CD14-positive monocyte (primary cell): Measurements from ENCODE around the gene TNFRSF1A. TPM values are rescaled to one million over a fixed set of nuclear protein-coding genes. Genes with fewer than 3 reads are reported as not detected.

Source experiments
- DNase-seq, 3 donors: peaks; one replicate each; pipeline ENCODE4 v3.0.0-alpha.2; 2011 to 2022
- H2AFZ ChIP-seq: 2 replicates; pipeline ENCODE4 v1.6.0; 2012; ENCODE audit warnings: mild to moderate bottlenecking, low read depth, low read length, inconsistent platforms; ENCODE audit not compliant: insufficient read depth, poor library complexity, severe bottlenecking
- H3K27ac ChIP-seq, 2 donors: 1 replicate in 1 of 2; 2 replicates in 1 of 2; pipeline ENCODE4 v1.5.1; 2012 to 2013; ENCODE audit warnings: low read length in 2 of 2, control low read depth in 1 of 2, inconsistent platforms in 1 of 2, low read depth in 1 of 2, mild to moderate bottlenecking in 1 of 2
- H3K27me3 ChIP-seq, 2 donors: one replicate each; pipeline versions ENCODE4 v1.6.0 to v1.6.1; 2011 to 2013; ENCODE audit warnings: low read length in 2 of 2; ENCODE audit not compliant: control insufficient read depth in 2 of 2, insufficient read depth in 2 of 2
- H3K36me3 ChIP-seq, 2 donors: replicated peaks in 1 of 2; 1 replicate in 1 of 2; 2 replicates in 1 of 2; pipeline versions ENCODE4 v1.5.1 to v1.6.1; 2012 to 2013; ENCODE audit warnings: low read length in 2 of 2, control low read depth in 1 of 2, inconsistent platforms in 1 of 2, mild to moderate bottlenecking in 1 of 2; ENCODE audit not compliant: insufficient read depth in 2 of 2, control insufficient read depth in 1 of 2
- H3K4me1 ChIP-seq, 2 donors: 1 replicate in 1 of 2; 2 replicates in 1 of 2; pipeline versions ENCODE4 v1.5.1 to v1.6.1; 2012 to 2013; ENCODE audit warnings: low read length in 2 of 2, control low read depth in 1 of 2, inconsistent platforms in 1 of 2, mild to moderate bottlenecking in 1 of 2, moderate library complexity in 1 of 2; ENCODE audit not compliant: insufficient read depth in 2 of 2, control insufficient read depth in 1 of 2
- H3K4me2 ChIP-seq: replicated peaks from 2 replicates; pipeline ENCODE3; 2012; ENCODE audit warnings: low read length, moderate library complexity, mild to moderate bottlenecking; ENCODE audit not compliant: poor library complexity, severe bottlenecking; ENCODE audit errors: extremely low read depth
- H3K4me3 ChIP-seq, 3 experiments: fragments of 200-600 bp in 1 of 3; sonication (generic) in 1 of 3; replicated peaks in 1 of 3; 1 replicate in 2 of 3; 2 replicates in 1 of 3; pipeline ENCODE4 v1.5.1; 2011 to 2013; ENCODE audit warnings: low read length in 3 of 3, mild to moderate bottlenecking in 3 of 3, control low read depth in 2 of 3, low read depth in 2 of 3, inconsistent platforms in 1 of 3, moderate library complexity in 1 of 3
- H3K79me2 ChIP-seq: 2 replicates; pipeline ENCODE4 v1.6.0; 2012; ENCODE audit warnings: mild to moderate bottlenecking, control low read depth, inconsistent platforms, low read length, moderate library complexity; ENCODE audit not compliant: insufficient read depth
- H3K9ac ChIP-seq: 2 replicates; pipeline ENCODE4 v1.6.0; 2017; ENCODE audit warnings: low read length, mild to moderate bottlenecking; ENCODE audit not compliant: insufficient read depth, poor library complexity, severe bottlenecking
- H3K9me3 ChIP-seq, 2 donors: replicated peaks in 1 of 2; 1 replicate in 1 of 2; 2 replicates in 1 of 2; pipeline versions ENCODE4 v1.5.1 to v1.6.1; 2012 to 2013; ENCODE audit warnings: low read length in 2 of 2, control low read depth in 1 of 2; ENCODE audit not compliant: control insufficient read depth in 1 of 2, insufficient read depth in 1 of 2
- H4K20me1 ChIP-seq: 2 replicates; pipeline ENCODE4 v1.6.0; 2012; ENCODE audit warnings: mild to moderate bottlenecking, low read length, control low read depth, moderate library complexity; ENCODE audit not compliant: insufficient read depth
- H3K27ac Mint-ChIP-seq, 7 donors: one replicate each; pipeline ENCODE4 v1.8.0; 2020; ENCODE audit warnings: mild to moderate bottlenecking in 7 of 7, mixed read lengths in 7 of 7, moderate library complexity in 6 of 7, inconsistent platforms in 2 of 7
- H3K27me3 Mint-ChIP-seq, 3 donors: one replicate each; pipeline ENCODE4 v1.8.0; 2021 to 2022; ENCODE audit warnings: low read depth in 3 of 3, mild to moderate bottlenecking in 3 of 3, mixed read lengths in 3 of 3, moderate library complexity in 3 of 3, inconsistent platforms in 1 of 3
- H3K36me3 Mint-ChIP-seq, 2 donors: one replicate each; pipeline ENCODE4 v1.8.0; 2020; ENCODE audit warnings: mixed read lengths in 2 of 2, inconsistent platforms in 1 of 2, mild to moderate bottlenecking in 1 of 2
- H3K4me1 Mint-ChIP-seq: one replicate; pipeline ENCODE4 v1.8.0; 2020; ENCODE audit warnings: mild to moderate bottlenecking, mixed read lengths
- H3K4me3 Mint-ChIP-seq, 2 donors: one replicate each; pipeline ENCODE4 v1.8.0; 2020; ENCODE audit warnings: mild to moderate bottlenecking in 2 of 2, mixed read lengths in 2 of 2, moderate library complexity in 1 of 2
- H3K9me3 Mint-ChIP-seq, 7 donors: one replicate each; pipeline ENCODE4 v1.8.0; 2020 to 2022; ENCODE audit warnings: mixed read lengths in 7 of 7, mild to moderate bottlenecking in 6 of 7, moderate library complexity in 6 of 7, inconsistent platforms in 2 of 7
- WGBS: methylation state at CpG from one replicate; pipeline ENCODE4 v1.1.5; 2013; ENCODE audit warnings: missing lambda C conversion rate; ENCODE audit not compliant: insufficient coverage; 5-methylcytosine and 5-hydroxymethylcytosine counted together
- intact Hi-C, 2 donors: fragments of 100-400 bp; cut with micrococcal nuclease; formaldehyde crosslinking; loops; one replicate each; pipeline versions ENCODE4 v1.15.0 to v1.15.1; 2023
- polyA plus RNA-seq, 3 donors: library from polyadenylated mRNA; depleted of rRNA in 1 of 3; unstranded in 2 of 3; stranded (reverse) in 1 of 3; fragments of 300-500 nt in 2 of 3; fragments of >200 nt in 1 of 3; fragmentation: Illumina TruSeq in 2 of 3; gene quantifications; 1 replicate in 2 of 3; 2 replicates in 1 of 3; pipeline ENCODE4 v1.2.3, GENCODE V29; 2012 to 2021
- TF ChIP-seq, protein P1 (sequence below): fragments of 200-600 bp; IDR thresholded peaks from one replicate; pipeline ENCODE4 v1.8.0; 2022; ENCODE audit warnings: antibody characterized with exemption, mild to moderate bottlenecking

The TNFRSF1A gene
- polyA plus RNA-seq, 3 donors: 108 to 157 (median 152) TPM

GRCh38 chr12:6315704-6316597 lies 25.9 kb downstream of the TNFRSF1A start:
- WGBS: 98% methylated on average over 16 of the region's 17 CpGs
- Mint-ChIP-seq H3K9me3 (no peaks in the 10 kb centered on the region), H3K36me3 (no peaks in the 10 kb centered on the region), H3K27ac (peak overlapping the region in 1 of 7 donors; percentile 46), H3K27me3 (peaks cover 31 to 38% (median 37%) of the 10 kb centered on the region in 3 donors), H3K4me3 (no peak overlapping the region), H3K4me1 (peaks cover 11% of the 10 kb centered on the region)
- no peaks in the 10 kb centered on the region for H3K9me3 ChIP-seq
- TF ChIP-seq, protein P1, sequence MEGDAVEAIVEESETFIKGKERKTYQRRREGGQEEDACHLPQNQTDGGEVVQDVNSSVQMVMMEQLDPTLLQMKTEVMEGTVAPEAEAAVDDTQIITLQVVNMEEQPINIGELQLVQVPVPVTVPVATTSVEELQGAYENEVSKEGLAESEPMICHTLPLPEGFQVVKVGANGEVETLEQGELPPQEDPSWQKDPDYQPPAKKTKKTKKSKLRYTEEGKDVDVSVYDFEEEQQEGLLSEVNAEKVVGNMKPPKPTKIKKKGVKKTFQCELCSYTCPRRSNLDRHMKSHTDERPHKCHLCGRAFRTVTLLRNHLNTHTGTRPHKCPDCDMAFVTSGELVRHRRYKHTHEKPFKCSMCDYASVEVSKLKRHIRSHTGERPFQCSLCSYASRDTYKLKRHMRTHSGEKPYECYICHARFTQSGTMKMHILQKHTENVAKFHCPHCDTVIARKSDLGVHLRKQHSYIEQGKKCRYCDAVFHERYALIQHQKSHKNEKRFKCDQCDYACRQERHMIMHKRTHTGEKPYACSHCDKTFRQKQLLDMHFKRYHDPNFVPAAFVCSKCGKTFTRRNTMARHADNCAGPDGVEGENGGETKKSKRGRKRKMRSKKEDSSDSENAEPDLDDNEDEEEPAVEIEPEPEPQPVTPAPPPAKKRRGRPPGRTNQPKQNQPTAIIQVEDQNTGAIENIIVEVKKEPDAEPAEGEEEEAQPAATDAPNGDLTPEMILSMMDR: no peak
- peaks cover 3 to 14% of the 10 kb centered on the region in 2 donors for H3K27me3 ChIP-seq
- no peak overlapping the region for H3K4me2 ChIP-seq
- H3K27ac ChIP-seq: no peak overlapping the region
- H2AFZ ChIP-seq: no peak overlapping the region
- H3K36me3 ChIP-seq: no peaks in the 10 kb centered on the region
- H3K4me1 ChIP-seq: peaks cover 8 to 11% of the 10 kb centered on the region in 2 donors
- H3K9ac ChIP-seq: no peak overlapping the region
- H3K79me2 ChIP-seq: no peaks in the 10 kb centered on the region
- intact Hi-C loops: loop anchor here in 1 of 2 donors (5.0 kb wide), 1 partner anchor 336 kb away; no protein-coding TSS in a partner anchor
- no peak overlapping the region for H3K4me3 ChIP-seq
- no peak for DNase-seq
- H4K20me1 ChIP-seq: no peaks in the 10 kb centered on the region

DNA sequence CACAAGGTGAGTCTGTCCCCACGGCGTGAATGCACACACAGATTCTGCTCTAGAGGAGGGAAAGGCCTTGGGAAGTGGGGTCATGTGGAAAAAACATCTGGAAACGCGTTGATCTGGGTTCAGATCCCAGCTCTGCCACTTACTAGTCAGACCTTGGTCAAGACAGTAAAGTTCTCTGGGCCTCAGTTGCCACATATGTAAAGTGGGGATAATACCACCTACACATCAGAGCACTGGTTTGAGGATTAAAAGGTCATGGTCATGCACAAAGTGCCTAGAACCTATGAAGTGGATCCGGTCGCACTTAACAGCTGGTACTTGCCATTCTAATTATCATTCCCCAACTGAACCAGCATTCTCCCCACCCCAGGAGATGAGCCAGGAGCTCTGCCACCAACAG lies 26.7 kb downstream of the TNFRSF1A start:
- Mint-ChIP-seq H3K4me1 (peaks cover 13% of the 10 kb centered on the region), H3K27me3 (peaks cover 34 to 44% (median 37%) of the 10 kb centered on the region in 3 donors), H3K9me3 (no peaks in the 10 kb centered on the region), H3K4me3 (no peak overlapping the region), H3K36me3 (no peaks in the 10 kb centered on the region), H3K27ac (no peak overlapping the region)
- no peak for DNase-seq
- Histone ChIP-seq H3K27ac (no peak overlapping the region), H3K9me3 (no peaks in the 10 kb centered on the region), H3K4me1 (peaks cover 10 to 18% of the 10 kb centered on the region in 2 donors), H2AFZ (no peak overlapping the region), H3K4me3 (no peak overlapping the region), H3K4me2 (no peak overlapping the region), H3K9ac (no peak overlapping the region), H3K79me2 (no peaks in the 10 kb centered on the region), H3K27me3 (peaks cover 3 to 17% of the 10 kb centered on the region in 2 donors), H4K20me1 (no peaks in the 10 kb centered on the region), H3K36me3 (no peaks in the 10 kb centered on the region)
- TF ChIP-seq, protein P1: no peak
- intact Hi-C loops: loop anchor here in 1 of 2 donors (5.0 kb wide), 1 partner anchor 337 kb away; no protein-coding TSS in a partner anchor
- 95% methylated on average over 4 of the region's 6 CpGs for WGBS
